ENCODE measurements around the gene COL23A1.

Gene COL23A1

GRCh38 chr5:178421128-178421527 lies 169.1 kb downstream of the COL23A1 start:
- no peak for DNase-seq (ENCODE audit: low read depth)

GRCh38 chr5:178420354-178420781 lies 169.8 kb downstream of the COL23A1 start:
- no peak for DNase-seq (ENCODE audit: low read depth)

- DNase-seq (ENCODE audit: low read depth) = no peak
Observed at GRCh38 chr5:178419651-178420050, 170.5 kb downstream of the COL23A1 start.

- DNase-seq (ENCODE audit: low read depth) = no peak
Observed at GRCh38 chr5:178419196-178419595, 171.0 kb downstream of the COL23A1 start.

GRCh38 chr5:178418471-178419010 lies 171.7 kb downstream of the COL23A1 start:
- no peak for DNase-seq (ENCODE audit: low read depth)

- DNase-seq (ENCODE audit: low read depth) = no peak
Observed at GRCh38 chr5:178418031-178418430, 172.2 kb downstream of the COL23A1 start.

- no peak for DNase-seq (ENCODE audit: low read depth)
Observed at GRCh38 chr5:178417391-178417811, 172.8 kb downstream of the COL23A1 start.

GRCh38 chr5:178416919-178417318 lies 173.3 kb downstream of the COL23A1 start:
- DNase-seq (ENCODE audit: low read depth) = no peak

GRCh38 chr5:178416206-178416882 lies 173.8 kb downstream of the COL23A1 start:
- DNase-seq (ENCODE audit: low read depth) = no peak

- no peak for DNase-seq (ENCODE audit: low read depth)
Observed at GRCh38 chr5:178415353-178415752, 174.8 kb downstream of the COL23A1 start.

GRCh38 chr5:178413988-178414387 lies 176.2 kb downstream of the COL23A1 start:
- DNase-seq (ENCODE audit: low read depth) = no peak

- DNase-seq (ENCODE audit: low read depth) = no peak
Observed at GRCh38 chr5:178411083-178411482, 179.1 kb downstream of the COL23A1 start.

- DNase-seq (ENCODE audit: low read depth) = no peak
Observed at GRCh38 chr5:178407646-178408045, 182.5 kb downstream of the COL23A1 start.

- DNase-seq (ENCODE audit: low read depth) = no peak
Observed at GRCh38 chr5:178404987-178405386, 185.2 kb downstream of the COL23A1 start.

- no peak for DNase-seq (ENCODE audit: low read depth)
Observed at GRCh38 chr5:178403956-178404600, 186.1 kb downstream of the COL23A1 start.

GRCh38 chr5:178403351-178403750 lies 186.8 kb downstream of the COL23A1 start:
- DNase-seq (ENCODE audit: low read depth) = no peak

GRCh38 chr5:178399701-178400095 lies 190.5 kb downstream of the COL23A1 start:
- no peak for DNase-seq (ENCODE audit: low read depth)

GRCh38 chr5:178398901-178399700 lies 191.1 kb downstream of the COL23A1 start:
- DNase-seq (ENCODE audit: low read depth) = no peak

GRCh38 chr5:178396796-178397720 lies 193.1 kb downstream of the COL23A1 start:
- no peak for DNase-seq (ENCODE audit: low read depth)

- DNase-seq (ENCODE audit: low read depth) = no peak
Observed at GRCh38 chr5:178394074-178394473, 196.1 kb downstream of the COL23A1 start.

- DNase-seq (ENCODE audit: low read depth) = no peak
Observed at GRCh38 chr5:178392931-178393394, 197.2 kb downstream of the COL23A1 start.
